DOHH2 (cell line): ENCODE data around the gene PIWIL1.

Experiments used
- CTCF ChIP-seq: fragments of 200-600 bp; sonication (generic); IDR thresholded peaks from one replicate; pipeline ENCODE4 v1.5.1; 2014; ENCODE audit warnings: antibody characterized with exemption, mild to moderate bottlenecking, low read depth, low read length; ENCODE audit not compliant: poor library complexity, severe bottlenecking
- EZH2phosphoT487 ChIP-seq: fragments of 200-600 bp; sonication (generic); IDR thresholded peaks from 2 replicates; pipeline ENCODE4 v1.6.1; 2017; ENCODE audit warnings: borderline replicate concordance, mild to moderate bottlenecking, antibody characterized with exemption, low read length, moderate library complexity, mixed read lengths

- no peak for TF ChIP-seq CTCF
- no peak for TF ChIP-seq EZH2phosphoT487
These were observed 53.5 kb downstream of the PIWIL1 start for GRCh38 chr12:130391186-130391585.
